Right ventricle myocardium inferior (tissue), 1 donor: Measurements from ENCODE around the gene PPFIBP2. TPM values are rescaled to one million over a fixed set of nuclear protein-coding genes. Genes with fewer than 3 reads are reported as not detected.
A peak's percentile ranks its signal among the peaks of the same experiment; 100 is the strongest.
"Not testable (repeated sequence)": the region's sequence is repeated elsewhere in the genome, so short reads cannot be mapped to it uniquely, and the experiment has no call there.

Experiments used
- ATAC-seq: fragments of 200-7000 bp; cut with Tn5 transposase; one replicate; pipeline ENCODE4 v1.9.1; 2020; ENCODE audit warnings: mild to moderate bottlenecking, moderate library complexity
- DNase-seq: peaks from one replicate; pipeline ENCODE4 v3.0.0; 2021; ENCODE audit errors: missing footprints
- intact Hi-C: fragments of 100-400 bp; cut with DNase I; formaldehyde crosslinking; loops from one replicate; pipeline ENCODE4 v1.11.0; 2022
- total RNA-seq: library from RNA; stranded (reverse); fragmentation: NEBNext Ultra II Directional; extraction: Animal tissue kit (Norgen Biotek cat#: 25700); gene quantifications from one replicate; pipeline ENCODE4 v1.2.1, GENCODE V29; 2021
- donor health status: DM: no; HTN: yes; CAD: no; lungs with severe emphysema.

PPFIBP2 gene
- total RNA-seq, 1 donor from 2014 or later = 21.4 TPM

DNA sequence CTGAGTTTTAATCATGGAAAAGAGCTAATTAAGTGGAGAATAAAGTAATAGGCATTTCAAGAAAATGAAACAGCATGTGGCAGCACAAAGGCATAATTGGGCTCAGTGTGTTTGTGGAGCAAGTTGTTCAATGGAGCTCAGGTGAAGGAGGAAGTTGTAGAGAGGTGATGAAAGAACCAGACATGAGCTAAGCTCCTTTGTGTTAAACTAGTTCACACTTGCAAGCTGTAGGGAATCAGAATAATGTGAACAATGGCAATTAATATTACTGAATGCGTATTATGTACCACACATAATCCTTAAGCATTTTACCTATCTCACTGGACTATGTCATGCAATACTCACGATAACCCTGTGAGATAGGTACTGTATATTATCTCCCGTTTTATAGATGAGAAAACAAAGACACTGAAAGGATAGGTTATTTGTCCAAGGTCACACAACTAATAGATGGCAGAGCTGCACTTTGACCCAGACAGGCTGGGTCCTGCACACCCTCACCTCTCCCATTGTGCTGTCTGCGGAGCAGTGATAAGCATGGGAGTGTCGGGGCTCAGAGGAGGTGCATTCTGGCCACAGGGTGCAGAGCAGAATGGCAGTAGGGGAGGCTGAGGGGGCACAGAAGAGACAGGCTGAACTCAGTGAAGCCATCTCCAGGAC, 19.6 kb upstream of the PPFIBP2 start:
- no peak for DNase-seq
- intact Hi-C loops = no loop called here
- no peak for ATAC-seq

DNA sequence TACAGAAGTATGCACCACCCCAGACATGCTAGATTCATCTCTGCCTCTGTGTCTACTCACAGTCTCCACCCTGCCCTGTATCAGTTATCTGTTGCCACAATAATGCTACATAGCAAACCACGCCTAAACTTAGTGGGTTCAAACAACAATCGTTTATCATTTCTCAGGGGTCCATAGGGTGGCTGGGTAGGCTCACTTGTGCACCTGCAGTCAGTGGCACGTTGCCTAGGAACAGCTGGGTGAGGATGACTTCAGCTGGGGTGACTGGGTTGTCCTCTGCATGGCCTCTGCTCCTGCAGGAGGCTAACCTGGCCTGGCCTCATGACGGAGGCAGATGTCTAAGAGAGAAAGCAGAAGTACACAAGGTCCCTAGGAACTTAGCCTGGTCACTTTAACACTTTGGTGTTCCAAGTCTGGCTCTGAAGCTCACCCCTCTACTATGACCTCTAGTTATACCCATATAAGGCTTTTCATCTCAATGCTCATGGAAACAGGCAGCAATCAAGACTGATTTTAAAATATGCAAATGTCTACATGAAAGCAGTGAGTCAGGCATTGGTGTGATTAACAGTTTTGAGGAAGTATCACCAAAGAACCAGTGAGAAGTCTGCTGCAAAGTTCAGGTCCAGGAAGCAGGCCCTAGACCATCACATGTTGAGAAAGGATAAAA, 17.8 kb upstream of the PPFIBP2 start:
- ATAC-seq = peak; percentile 51
- intact Hi-C loops = no loop called here
- no peak for DNase-seq

DNA sequence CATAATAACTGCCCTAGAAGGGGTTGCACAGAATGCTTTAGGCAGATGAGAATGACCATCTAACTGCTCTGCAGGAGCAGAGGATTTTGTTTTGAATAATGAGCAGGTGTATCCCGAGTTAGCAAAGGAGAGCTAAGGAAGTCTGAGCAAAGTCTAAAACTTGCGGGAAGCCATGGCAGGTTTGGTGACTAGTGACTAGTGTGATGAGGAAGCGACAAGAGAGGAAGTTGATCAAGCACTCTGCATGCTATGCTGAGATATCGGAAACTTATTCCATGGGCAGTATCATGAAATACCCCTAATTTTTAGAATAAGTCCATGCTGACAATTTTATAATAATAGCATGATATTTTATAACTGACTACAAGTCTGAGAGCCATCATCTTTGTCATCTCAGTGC, 15.6 kb upstream of the PPFIBP2 start:
- DNase-seq (no peak), ATAC-seq (no peak)
- intact Hi-C loops = no loop called here

DNA sequence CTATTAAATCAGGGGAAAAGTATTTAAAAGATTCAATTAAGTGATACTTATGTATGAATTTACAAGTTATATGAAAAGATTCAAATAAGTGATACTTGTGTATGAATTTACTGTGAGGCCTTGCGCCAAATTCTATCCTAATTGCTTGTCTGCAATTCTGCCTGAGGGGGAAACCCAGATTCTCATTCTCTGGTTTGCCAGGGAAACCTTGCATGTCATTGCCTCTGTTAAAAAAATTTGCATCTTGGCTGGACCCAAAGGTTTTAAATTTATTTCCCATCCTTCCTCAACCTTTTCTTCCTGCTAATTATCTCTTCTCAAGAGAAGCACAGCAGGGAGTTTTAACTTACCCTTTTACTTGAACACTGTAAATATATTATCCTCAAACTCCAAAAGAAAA, 14.7 kb upstream of the PPFIBP2 start:
- intact Hi-C loops = no loop called here
- DNase-seq (no peak), ATAC-seq (no peak)

DNA sequence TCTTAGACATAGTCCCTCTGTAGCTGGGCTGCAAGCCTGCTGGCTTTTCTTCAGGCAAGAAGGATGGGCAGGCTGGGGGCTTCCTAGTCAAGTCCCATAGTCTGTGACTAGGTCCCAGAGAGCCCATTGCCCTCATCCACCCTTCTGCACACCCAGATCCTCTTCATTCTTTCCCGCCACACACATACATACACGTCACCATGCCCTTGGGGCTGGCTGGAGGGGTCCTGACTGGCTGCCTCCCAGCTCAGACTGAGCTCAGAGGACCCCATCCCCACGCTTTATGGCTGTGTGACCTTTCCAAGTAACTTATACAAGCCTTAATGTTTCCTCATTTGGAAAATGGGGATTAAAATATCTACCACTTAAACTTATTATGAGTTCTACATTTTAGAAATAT, 13.5 kb upstream of the PPFIBP2 start:
- DNase-seq = no peak
- intact Hi-C loops = no loop called here
- ATAC-seq = no peak

DNA sequence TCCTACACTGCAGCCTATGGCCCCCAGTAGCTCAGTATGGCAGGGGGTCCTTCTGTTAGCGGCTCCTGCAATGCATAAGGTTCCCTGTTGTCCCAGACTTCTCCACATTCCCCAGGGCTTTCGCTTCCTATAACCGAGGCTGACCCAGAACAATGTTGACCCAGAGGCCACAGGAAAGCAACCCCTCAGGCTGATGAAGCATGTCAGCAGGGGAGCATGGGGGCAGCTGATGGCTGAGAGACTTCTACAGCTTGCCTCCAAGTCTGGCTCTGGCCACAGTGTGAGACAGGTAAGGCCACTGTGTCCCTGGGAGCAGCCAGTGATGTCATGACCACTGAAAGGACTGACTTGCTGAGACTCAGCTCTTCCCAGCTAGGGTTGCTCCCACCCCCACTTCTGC, 12.5 kb upstream of the PPFIBP2 start:
- intact Hi-C loops = no loop called here
- no peak for DNase-seq
- ATAC-seq = no peak

DNA sequence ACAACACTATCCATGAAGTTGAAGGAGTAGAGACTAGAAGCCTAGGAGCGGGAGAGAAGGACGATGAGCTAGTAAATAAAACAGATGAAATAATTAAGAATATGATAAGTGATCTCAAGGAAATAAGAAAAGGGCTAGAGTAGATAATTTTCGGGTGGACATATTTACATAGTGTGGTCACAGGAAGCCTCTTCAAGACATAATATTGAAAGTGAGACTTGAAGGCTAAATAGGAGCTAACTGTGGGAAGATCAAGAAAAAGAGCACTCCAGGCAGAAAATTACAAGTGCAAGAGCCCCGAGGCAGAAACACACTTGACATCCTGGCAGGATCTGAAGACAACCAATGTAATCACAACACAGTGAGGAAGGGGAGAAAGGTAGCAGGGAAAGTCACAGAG, 11.9 kb upstream of the PPFIBP2 start:
- DNase-seq (no peak), ATAC-seq (no peak)
- intact Hi-C loops = no loop called here

DNA sequence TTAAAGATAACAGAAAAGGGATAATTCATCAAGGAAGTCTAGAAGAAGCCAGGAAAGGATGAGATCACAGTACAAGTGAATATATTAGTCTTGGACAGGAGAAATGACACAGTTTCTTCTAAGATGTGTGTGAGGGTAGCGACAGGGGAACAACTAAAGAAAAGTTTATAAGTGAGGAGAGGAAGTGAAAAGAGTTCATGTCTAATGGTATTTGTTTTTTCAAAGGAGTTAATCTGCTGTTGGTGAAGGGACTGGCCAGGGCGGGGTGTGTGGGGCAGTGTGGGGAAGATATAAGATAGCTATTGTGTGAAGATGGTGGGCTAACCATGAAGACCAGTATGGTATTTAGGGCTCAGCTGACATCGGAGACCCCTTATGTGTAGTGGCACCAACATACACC, 7.6 kb upstream of the PPFIBP2 start:
- intact Hi-C loops = no loop called here
- no peak for DNase-seq
- ATAC-seq = no peak

DNA sequence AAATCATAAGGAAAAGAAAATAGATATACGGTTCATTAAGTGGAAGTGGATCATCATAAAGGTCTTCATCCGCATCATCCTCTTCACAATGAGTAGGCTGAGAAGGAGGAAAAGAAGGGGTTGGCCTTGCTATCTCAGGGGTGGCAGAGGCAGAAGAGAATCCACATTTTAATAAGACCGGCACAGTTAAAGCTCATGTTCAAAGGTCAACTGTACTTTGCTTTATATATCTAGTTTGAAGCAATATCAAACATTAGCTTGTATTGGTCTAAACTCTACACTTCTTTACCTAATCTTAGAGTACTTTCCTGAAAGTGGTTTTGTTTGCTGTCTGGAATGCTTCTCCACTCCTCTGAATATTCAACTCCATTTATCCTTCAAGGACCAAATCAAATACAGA, 5.7 kb upstream of the PPFIBP2 start:
- intact Hi-C loops = no loop called here
- DNase-seq (no peak), ATAC-seq (no peak)

DNA sequence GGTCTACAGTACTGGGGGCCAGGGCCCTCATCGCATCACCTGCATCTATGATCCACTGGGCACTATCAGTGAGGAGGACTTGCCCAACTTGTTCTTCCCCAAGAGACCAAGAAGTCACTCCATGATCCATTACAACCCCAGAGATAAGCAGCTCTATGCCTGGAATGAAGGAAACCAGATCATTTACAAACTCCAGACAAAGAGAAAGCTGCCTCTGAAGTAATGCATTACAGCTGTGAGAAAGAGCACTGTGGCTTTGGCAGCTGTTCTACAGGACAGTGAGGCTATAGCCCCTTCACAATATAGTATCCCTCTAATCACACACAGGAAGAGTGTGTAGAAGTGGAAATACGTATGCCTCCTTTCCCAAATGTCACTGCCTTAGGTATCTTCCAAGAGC, 3.8 kb upstream of the PPFIBP2 start:
- no peak for ATAC-seq
- intact Hi-C loops = loop anchor here (5.0 kb wide), 2 partner anchors 47 to 62 kb away; no protein-coding TSS in a partner anchor
- DNase-seq = no peak

DNA sequence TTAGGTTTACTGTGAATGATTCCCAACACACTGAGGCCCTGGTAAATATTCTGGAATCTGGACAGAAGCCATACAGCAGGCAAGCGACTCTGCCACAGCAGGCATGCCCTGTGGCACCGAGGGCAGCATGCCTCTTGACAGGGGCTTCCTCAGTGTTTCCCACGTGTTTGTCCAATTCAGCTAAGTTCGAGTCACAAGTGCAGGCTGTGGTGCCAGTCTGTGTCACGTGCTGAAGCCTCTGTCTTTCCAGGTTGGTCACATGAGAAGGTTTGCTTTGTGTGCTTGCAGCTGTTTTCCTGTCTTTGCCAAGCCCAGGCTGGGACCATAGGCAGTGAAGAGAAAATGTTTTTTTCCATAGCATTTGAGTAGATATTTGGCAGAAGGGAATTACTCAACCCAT, 2.4 kb upstream of the PPFIBP2 start:
- DNase-seq = no peak
- intact Hi-C loops = loop anchor here (5.0 kb wide), 2 partner anchors 46 to 61 kb away; no protein-coding TSS in a partner anchor
- peak; percentile 18 for ATAC-seq

DNA sequence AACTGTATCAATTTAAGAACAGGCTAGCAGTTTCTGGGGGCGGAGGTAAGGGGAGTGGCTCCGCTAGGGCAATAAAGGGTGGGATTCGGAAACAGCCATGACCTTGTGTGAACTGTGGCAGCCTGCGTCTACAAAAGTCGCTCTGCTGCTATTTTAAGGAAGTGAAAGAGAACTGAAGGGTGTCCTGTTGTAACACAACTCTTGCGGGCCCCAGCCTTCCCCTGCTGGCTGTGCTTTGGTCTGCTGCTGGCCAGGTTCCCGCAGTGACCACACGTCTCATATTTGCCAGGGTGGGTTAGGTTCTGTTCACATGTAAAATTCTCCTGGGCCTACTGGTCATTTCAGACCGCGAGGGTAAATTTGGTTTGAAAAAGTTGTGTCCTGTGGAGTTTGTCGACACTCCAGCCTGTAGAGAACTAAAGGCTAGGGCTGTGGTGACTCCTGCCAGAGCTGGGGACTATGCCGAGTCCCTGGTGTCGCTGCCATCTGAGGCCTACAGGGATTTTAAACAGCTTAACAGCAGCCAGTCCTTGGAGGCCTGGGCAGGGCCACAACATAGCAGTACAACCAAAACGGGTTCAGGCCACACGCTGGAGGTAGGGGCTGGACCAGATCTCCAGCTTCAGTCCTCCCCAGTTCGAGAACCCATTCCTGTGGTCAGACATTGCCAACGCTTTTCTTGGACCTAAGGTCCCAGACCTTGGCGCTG, 1.1 kb upstream of the PPFIBP2 start:
- ATAC-seq = peak; percentile 73
- peak; percentile 91 for DNase-seq
- intact Hi-C loops = loop anchor here (2.0 to 5.0 kb wide), 3 partner anchors 45 to 144 kb away; no protein-coding TSS in a partner anchor

DNA sequence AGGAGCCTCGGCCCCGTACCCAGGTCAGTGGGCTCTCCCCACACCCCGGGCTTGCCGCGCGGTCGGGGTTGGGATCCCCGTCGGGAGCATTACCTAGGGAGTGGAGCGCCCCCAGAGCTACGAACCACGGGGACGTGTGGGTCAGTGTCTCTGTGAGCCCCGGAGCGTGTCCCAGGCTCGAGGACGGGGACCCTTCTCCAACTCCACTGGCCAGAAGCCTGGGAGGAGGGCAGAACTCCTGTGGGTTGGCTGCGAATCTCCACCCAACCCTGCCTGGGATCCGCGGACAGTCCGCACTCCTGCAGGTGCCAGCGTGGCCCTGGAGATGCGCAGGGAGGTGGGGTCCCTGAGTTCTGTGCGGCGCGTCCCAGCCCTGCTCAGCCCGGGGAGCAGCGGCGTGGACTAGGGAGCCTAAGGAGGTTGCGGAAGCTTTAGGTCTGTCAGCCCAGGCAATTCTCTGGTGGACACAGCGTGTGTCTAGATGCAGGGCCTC, 346 bp downstream of the PPFIBP2 start:
- ATAC-seq (peak; percentile 2), DNase-seq (no peak)
- intact Hi-C loops = loop anchor here (5.0 kb wide), 2 partner anchors 43 to 58 kb away; no protein-coding TSS in a partner anchor

DNA sequence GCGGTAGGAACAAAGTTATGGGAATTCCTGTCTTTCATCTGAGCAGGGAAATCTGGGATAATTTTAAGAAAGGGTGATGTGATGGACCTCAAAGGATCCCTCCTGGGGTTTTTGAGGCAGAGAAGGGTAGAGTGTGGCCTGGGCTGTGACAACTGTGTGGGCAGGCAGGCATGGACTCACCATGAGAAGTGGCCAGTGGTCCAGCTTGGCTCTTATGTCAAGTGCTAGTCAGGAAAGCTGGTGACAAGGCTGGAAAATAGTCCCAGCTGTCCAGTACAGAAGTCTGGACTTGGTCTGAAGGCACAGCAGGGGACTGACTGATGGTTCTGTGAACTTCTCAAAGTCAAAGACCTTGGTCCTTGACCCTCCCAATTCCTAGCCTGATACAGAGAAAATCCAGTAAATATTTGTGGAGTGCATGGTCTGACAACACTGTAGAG, 1.7 kb downstream of the PPFIBP2 start:
- intact Hi-C loops = no loop called here
- DNase-seq (no peak), ATAC-seq (no peak)

DNA sequence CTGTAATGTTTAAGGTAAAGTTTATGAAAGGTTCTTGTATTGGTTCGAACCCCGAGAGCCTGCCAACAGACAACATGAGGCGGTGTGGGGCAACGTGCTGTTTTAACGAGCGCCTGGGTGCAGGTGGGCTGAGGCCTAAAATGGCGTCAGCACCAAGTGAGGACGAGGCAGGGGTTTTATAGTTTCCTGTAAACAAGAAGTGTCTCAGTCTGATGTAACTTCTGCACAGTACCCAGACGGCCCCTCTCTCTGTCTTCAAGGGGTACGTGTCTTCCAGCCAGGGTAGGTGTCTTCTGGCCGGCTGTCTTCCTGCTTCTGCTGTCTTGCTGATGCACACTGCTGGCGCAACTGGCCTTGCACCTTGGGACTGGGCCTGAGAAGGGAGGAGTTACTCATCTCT, 2.7 kb downstream of the PPFIBP2 start:
- ATAC-seq (no peak), DNase-seq (no peak)
- intact Hi-C loops = no loop called here

DNA sequence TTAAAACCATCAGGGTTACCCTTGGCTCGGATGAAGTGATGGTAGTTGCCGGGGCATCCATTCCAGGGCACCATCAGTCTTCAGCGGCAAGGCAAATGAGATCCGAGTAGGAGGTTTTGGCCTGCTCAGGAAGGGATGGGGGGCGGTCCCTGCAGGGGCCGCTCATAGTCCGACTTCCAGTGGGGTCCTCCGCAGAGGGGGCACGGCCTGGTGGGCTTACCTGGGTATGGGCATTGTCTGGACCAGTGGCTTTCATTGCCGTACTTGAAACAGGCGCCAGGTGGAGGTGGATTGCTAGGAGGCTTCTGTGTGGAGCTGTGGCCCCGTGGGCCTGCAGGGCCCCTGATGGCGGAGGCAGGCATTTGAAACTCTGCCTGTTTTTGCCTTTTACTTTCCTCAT, 3.9 kb downstream of the PPFIBP2 start:
- ATAC-seq, intact Hi-C loops, DNase-seq: not testable (repeated sequence)

DNA sequence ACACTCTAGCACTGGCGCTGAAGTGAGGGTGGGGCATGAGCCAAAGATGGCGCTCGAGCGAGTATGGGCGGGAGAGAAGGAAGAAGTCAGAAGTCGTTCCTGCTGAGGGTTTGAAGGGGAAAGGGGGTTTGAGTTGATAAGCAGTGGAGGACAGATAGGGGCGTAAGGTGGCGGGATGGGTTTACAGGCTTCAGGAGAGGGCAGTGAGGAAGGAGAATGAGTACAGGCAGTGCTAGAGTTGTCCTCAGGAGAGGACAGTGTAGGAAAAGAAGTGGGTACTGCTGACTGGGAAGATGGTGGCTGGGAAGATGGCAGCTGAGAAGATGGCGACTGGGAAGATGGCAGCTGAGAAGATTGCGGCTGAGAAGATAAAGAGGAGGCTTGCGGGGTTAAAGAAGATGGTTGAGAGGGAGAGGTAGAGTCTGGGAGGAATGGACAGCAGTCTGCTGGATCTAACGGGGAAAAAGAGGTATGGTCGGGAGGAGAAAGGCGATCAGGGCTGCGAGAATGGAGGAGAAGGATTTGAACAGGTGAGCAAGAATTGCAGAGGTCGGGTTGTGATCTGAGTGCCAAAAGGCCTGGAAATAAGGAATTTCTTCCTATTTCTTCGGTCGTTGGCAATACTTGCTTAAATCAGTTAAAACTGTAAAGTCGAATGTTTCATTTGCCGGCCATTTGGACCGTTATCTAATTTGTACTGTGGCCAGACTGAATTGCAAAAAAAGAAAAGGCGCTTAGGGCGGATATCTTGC, 5.2 kb downstream of the PPFIBP2 start:
- ATAC-seq (no peak), DNase-seq (no peak)
- intact Hi-C loops = no loop called here

DNA sequence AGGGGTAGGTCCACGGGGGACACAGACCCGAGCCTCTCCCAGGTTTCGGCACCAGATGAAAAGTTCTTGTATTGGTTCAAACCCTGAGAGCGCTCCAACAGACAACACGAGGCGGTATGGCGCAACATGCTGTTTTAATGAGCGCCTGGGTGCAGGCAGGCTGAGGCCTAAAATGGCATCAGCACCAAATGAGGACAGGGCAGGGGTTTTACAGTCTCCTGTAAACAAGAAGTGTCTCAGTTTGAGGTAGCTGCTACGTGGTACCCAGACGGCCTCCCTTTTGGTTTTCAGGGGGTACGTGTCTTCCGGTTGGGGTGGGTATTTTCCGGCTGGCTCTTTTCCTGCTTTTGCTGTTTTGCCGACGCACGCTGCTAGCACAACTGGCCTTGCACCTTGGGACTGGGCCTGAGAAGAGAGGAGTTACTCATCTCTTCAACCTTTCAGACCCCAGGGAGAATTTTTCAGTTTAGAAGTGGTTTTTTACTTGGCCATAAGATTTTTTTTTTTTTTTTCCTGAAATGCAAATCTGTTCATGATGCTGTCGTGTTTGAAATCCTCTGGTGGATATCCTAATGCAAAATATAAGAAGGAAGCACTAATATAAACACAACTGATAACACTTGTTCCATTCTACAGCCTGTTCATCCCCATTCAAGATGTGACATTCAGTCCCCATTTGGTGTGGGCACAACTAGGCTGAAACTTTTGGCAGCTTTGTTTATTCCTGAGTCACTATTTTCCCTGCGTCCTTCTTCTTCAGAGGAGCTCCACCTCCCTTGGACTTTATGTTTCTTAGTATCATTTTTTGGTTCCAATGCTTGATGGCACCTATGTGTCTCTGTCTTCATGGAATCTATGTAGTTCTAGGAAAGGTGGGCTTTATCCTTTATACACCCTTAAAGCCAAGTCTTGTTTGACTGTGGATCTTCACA, 6.5 kb downstream of the PPFIBP2 start:
- DNase-seq (no peak), ATAC-seq (no peak)
- intact Hi-C loops = no loop called here
